ENCODE data around the gene TTL.

Gene TTL

DNA sequence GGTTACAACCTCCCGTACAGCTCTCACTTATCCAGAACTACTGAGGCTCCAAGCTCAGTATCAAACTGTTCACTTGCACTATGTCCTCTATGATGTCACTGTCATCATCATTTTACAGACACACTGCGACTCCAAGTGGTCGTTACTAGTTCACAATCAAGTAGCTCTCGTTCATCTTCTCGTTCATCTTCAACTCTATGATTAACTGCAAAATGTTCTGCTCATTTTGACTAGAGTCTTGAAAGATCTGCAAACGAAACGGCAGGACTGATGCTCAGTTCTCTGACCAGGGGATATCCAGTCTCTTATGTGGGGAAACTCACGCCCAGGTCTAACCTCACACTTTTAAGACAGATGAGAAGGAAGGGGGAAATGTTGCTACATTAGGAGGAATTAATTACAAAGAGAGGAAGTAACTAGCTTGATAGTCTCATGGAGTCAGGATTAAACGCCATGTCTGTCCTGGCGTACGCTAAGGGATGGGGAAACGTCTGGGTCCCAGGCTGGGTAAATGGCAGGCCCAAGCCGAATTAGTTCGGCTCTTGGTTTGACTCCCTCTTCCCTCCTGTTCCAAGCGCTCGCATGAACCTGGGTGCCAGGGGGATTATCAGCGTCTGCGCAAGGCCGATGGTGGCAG is 101.7 kb downstream of the TTL start:
- DNase-seq (ENCODE audit: low read depth): no peak

DNA sequence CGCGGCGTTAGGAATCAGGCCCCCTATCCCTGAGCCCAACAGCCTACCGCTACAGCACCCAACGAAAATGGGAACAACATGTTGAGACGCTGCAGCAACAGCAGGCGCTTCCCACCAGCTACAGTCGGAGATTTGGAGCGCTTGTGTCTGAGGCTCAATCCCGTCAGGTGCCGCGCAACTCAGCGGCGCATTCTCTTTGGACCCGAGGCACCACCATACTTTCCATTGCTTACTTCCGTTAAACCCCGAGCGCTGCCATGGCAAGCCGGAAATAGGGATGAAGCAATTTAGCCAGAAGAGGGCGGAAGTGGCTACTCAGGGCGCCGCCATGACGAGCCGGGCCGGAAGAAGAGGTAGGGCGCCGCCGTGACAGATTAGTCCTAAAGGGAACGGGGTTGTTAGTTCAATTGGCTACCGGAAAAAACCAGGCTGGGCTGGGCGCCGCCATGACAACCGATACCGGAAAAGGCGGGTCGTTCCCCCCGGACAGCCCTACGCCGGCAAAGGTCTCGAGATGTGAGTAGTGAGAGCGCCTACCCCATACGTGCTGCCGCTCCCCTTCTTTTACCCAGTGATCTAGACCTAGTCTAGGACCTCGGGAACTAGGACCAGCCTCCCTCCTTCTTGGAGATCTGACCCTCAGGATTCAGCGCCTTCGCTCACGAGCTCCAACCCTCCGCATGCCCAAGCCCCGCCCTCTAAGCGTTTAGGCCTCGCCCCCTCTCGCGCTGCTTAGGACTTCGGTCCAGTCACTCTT is 102.4 kb downstream of the TTL start, which contains the start of gene CHCHD5:
CHCHD5 (plus strand) TSS at position 476 of the 757 bp plus-strand sequence; CDS start at position 515, 39 bp downstream.
- peak; percentile 90 for DNase-seq (ENCODE audit: low read depth)

- DNase-seq (ENCODE audit: low read depth): no peak
These were observed 102.9 kb downstream of the TTL start for GRCh38 chr2:112584891-112585250.

DNA sequence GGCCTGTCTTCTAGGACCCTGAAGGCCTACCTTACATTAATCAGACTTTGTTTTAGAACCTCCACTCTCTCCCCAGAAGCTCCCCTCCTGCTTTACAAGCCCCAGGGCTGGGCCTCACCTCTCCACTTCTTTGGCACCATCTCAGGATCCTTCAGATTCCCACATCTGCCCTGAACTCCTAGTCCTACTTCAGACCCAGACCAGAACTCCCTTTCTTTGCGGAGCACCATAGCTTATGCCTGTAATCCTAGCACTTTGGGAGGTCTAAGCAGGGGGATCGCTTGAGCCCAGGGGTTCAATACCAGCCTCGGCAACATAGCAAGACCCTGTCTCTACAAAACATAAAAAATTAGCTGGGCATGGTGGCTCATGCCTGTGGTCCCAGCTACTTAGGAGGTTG is 103.4 kb downstream of the TTL start:
- DNase-seq (ENCODE audit: low read depth): no peak

- no peak for DNase-seq (ENCODE audit: low read depth)
These were observed 104.0 kb downstream of the TTL start for GRCh38 chr2:112585873-112586464.

- no peak for DNase-seq (ENCODE audit: low read depth)
These were observed 106.7 kb downstream of the TTL start for GRCh38 chr2:112588611-112589045.
